ENCODE results near the gene MCM9.
A peak's percentile ranks its signal among the peaks of the same experiment; 100 is the strongest.
"Not testable (repeated sequence)": the region's sequence is repeated elsewhere in the genome, so short reads cannot be mapped to it uniquely, and the experiment has no call there.

MCM9 gene

DNA sequence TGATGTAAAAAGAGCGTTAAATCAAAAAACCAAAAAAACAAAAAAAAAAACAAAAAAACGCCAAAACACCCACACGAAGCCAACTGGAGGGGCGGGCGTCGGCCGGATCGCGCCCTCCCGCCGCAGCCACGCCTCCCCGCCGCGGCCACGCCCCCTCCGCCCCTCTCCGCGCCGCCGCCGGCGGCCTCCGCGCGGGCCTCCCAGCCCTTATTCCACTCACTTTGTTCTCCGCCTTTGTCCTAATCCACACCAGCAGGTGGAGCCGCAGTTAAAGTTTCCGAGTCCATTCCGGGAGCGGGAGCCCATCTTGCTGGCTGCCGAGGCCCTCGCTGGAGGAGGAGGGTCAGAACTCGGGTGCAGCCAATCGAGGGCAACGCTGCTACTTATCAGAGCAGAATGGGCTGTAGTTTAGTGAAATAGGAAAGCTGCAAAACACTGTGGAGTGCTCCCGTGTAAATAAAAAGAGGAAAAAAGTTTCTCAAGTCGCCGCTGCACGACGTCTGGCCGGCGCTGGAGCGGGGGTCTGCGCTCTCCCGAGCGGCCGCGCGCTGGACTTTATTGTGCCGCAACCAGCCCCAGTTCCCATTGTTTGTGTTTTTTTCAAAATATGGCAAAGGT, 41.0 kb downstream of the MCM9 start, which contains the start of gene ASF1A:
TSS of gene ASF1A (plus strand) at position 346 of the 618 bp plus-strand sequence. CDS start at position 608, 262 bp downstream.
- DNase-seq (ENCODE audit: low read depth in 4 of 4, low spot score in 1 of 4): peak; percentile 80 to 96 (median 89)

DNA sequence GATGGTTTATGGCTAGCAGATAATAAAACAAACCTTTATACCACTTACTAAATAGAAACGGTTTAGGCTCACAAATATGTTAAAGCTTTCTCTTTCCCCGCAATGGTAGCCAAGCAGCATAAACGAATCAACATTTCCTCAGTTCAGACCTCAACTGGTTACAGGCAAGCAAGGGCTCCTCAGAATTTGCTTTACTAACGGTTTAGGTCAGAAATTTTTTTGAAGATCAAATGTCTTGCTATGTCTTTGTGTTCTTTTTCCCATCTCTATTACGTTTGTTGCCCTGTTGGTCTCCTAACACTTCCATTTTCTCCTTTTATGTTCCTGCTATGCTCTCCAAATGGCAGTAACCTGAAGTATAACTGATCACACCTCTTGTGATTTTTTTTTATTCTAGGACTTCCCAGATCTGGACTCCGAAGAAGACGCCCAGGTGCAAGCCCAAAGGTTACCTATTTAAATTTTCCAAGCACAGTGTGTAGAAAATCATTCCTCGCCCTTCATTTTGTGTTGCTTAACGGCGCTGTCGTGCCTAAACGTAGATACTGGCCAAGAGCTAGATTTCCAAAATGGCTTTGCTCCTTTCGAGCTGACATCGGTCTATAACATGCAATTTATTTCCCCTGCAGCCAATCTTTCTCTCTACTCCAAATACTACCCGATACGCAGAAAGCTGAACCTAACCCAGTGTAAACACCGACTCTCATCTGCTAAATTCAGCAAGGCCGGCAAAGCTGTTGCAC, 41.7 kb downstream of the MCM9 start:
- peak in 2 of 4 experiments; percentile 9 to 14 for DNase-seq (ENCODE audit: low read depth in 4 of 4, low spot score in 1 of 4)

DNA sequence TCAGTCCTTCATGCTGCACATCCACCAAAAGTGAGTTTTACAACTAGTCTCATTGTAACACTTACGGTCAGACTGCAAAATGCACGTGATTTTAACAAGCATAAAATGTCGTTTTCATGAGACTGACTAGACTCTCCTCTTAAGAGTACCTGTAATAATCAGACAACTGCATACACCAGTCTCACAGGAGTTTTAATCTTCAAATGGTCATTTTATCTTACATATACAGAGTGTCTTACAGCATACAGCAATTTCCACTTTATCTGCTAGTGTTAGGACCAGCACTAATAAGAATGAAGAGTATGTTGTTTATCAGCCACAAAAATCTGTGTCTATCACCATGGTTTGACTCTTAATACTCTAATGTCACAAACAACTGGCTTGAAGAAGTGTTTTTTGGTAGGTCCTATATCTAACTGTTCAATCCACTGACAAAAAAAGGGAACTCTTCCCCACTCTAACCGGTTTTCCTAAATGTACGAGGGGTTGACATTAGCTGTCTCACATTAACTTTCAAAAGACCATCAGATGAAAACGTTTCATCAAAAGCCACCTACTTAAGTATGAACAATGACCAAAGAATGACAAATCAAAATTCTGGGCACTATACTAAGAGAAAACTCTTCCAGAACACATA, 42.5 kb downstream of the MCM9 start:
- DNase-seq (ENCODE audit: low read depth in 4 of 4, low spot score in 1 of 4): no peak

DNA sequence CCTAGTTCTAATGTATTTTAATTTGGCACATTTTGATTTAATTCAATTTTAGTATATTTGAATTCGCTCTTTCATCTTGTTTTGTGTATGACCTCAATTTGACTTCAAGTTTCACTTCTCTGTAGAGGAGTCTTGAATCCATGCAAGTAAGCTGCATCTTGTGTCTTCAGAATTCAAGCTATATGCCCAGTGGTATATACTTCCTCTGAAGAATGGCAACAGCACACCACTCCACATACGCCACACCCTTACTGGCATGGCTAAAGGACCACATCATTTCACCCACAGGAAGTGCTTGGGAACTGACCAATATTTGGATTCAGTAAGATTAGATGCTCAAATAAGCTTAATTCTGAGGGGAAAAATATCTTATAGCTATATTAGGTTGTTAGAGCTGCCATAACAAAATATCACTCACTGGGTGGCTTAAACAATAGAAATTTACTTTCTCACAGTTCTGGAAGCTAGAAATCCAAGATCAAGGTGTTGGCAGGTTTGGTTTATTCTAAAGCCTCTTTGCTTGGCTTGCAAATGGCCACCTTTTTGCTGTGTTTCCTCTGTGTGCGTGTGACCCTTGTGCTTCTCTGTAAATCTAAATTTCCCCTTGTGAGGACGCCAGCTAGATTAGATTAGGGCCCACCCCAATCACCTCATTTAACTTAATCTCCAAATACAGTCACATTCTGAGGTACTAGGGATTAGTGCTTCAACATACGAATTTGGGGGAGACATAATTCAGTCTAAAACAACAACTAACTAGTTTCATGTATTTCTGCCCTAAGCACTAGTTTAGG, 43.8 kb downstream of the MCM9 start:
- no peak for DNase-seq (ENCODE audit: low read depth in 4 of 4, low spot score in 1 of 4)

DNA sequence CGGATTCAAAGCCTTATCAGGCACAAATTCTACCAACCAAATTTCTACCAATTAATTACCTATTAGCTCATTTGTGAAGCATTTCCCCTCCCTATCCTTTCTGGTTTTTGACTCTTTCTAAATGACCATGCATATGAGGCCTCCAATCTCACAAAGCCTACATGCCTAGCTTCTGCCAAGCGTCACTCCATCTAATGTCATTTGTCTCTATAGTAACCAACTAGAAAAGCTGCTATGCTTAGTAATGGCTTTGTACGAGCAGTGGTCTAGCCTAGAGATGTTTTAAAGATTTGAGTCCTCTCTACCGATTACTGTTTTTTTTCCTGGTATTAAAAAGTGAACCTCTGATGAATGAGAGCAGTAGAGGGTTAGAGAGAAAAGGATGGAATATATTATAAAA, 45.8 kb downstream of the MCM9 start:
- DNase-seq (ENCODE audit: low read depth in 4 of 4, low spot score in 1 of 4): no peak

DNA sequence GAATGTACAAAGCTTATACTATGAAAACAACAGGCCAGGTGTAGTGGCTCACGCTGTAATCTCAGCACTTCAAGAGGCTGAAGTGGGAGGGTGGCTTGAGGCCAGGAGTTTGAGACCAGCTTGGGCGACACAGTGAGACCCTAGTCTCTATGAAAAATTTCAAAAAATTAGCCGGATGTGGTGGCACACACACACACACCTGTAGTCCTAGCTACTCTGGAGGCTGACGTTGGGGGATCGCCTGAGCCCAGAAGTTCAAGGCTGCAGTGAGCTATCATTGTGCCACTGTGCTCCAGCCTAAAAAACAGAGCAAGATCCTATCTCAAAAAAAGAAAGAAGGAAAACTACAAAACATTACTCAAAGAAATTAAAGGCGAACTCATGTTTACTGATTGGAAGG, 48.3 kb downstream of the MCM9 start:
- no peak for DNase-seq (ENCODE audit: low read depth in 4 of 4, low spot score in 1 of 4)

DNA sequence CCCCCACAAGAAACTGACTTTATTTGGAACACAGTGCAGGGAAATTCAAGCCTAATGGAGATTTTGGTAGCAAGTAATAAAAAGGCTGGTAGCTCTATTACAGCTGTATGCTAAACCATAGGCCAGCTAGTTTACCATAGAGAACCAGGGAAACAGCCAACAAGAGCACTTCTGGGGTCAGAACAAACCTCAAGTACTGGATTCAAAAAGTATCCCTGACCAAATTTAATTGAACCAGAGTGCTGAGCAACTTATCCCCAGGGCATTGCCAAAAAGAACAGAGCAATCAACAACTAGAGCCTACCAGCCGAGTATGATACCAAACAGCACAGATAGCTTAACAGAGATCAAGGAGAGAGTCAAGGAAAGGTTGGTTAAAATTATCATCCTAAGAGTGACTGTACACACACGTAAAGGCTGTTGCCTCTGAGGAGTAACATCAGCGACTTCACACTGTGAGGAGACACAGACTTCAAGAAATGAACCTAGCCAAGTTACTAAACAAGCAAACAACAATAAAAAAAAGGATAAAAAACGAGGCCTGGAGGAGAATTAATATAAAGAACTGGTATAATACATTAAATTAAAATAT, 52.5 kb downstream of the MCM9 start:
- no peak for DNase-seq (ENCODE audit: low read depth in 4 of 4, low spot score in 1 of 4)

DNA sequence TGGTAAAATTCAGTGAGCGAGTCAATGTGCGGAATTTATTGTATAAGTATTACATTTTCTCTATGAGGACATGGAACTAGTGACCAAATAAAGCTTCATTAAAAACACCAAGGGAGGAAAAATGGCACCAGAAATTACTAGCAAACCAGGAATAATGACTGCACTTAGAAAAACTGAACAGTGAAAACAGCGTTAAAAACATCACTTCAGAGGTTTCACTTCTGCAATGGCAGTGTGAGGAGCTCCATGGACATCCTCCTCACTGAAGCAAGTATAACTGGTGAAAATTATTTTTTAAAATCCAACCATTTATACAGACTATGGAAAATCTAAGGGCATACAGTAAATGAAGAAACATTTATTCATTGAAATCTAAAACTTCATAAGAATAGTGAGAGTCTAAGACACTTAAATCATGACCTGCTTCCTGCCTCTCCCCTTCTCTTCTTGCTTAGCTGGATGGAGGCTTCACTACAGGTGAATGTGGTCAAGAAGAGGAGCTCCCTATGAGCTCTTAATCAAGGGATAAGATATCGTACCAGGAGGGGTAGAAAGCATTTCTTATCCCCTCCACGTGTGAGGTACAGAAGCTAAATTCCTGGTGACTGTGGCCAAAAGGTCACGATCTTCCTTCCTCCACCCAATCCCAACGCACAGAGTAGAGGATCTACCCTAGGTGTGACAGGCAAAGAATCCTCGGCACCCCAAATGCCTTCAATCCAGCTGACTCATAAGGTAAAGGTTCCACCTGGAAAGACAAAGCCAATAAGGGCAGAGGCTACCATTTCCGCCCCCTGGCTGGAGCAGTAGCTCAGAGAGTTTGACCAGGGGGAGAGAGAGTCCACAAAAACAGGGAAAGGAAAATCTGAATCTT, 53.3 kb downstream of the MCM9 start:
- no peak for DNase-seq (ENCODE audit: low read depth in 4 of 4, low spot score in 1 of 4)

DNA sequence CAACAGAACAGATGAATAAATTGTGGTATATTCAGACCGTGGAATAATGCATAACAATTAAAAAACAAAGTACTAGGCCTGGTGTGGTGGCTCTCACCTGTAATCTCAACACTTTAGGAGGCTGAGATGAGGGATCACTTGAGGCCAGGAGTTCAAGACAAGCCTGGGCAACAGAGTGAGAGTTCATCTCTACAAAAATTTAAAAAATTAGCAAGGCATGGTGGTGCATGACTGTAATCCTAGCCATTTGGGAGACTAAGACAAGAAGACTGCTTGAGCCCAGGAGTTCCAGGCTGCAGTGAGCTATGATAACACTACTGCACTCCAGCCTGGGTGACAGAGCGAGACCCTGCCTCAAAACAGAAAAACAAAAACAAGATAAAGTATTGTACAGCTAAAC, 57.2 kb downstream of the MCM9 start:
- no peak for DNase-seq (ENCODE audit: low read depth in 4 of 4, low spot score in 1 of 4)

DNA sequence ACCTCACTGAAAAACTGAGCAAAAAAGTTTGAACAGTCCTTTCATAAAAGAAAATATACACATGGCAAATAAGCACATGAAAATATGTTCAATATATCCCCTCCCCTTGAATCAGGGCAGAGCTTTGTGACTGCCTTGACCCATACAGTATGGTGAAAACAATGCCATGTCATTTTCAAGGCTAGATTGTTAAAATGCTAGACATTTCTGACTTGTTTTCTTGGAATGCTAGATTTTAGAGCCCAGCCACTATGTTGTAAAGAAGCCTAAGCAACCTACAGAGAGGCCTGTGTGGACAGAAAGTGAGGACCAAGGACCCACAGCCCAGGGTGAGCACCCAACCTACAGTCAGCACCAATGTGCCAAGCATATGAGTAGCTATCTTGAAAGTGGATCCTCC, 58.1 kb downstream of the MCM9 start:
- DNase-seq (ENCODE audit: low read depth in 4 of 4, low spot score in 1 of 4): no peak

DNA sequence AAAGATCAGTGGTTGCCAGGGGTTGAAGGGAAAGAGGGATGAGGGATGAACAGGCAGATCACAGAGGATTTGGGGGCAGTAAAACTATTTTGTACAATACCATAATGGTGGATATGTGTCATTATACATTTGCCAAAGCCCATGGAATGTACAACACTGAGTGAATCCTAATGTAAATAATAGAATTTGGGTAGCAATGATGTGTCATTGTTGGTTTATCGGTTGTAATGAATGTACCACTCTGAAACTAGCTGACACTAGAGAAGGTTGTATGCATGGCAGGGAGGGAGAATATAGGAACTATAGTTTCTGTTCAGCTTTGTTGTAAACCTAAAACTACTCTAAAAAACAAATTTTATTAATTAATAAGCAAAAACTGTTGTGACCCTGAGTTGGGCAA, 58.8 kb downstream of the MCM9 start:
- DNase-seq (ENCODE audit: low read depth in 4 of 4, low spot score in 1 of 4): no peak

DNA sequence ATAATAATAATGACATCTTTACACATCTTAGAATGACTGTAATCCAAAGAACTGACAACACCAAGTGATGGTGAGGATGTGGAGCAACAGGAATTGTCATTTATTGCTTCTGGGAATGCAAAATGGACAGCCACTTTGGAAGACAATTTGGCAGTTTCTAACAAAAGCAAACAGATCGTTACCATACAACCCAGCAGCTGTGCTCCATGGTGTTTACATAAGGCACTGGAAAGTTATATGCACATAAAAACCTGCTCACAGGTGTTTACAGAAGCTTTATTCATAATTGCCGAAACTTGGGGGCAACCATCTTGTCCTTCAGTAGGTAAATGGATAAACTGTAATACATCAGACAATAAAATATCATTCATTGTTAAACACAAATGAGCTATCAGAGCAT, 59.3 kb downstream of the MCM9 start:
- no peak for DNase-seq (ENCODE audit: low read depth in 4 of 4, low spot score in 1 of 4)

DNA sequence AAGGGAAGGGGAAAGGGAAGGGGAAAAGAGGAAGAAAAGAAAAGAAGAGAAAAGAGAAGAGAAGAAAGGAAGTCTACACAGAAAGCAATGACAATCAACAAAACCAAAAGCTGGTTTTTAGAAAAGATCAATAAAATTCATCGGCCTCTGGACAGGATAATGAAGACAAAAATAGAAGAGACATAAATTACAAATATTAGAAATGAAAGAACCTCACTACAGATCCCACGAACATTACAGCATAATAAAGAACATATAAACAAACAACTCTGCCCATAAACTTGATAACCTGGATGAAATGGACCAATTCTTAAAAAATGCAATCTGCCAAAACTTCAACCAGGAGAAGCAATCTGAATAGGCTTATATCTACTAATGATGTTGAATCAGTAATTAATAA, 61.7 kb downstream of the MCM9 start:
- DNase-seq (ENCODE audit: low read depth in 4 of 4, low spot score in 1 of 4): no peak

DNA sequence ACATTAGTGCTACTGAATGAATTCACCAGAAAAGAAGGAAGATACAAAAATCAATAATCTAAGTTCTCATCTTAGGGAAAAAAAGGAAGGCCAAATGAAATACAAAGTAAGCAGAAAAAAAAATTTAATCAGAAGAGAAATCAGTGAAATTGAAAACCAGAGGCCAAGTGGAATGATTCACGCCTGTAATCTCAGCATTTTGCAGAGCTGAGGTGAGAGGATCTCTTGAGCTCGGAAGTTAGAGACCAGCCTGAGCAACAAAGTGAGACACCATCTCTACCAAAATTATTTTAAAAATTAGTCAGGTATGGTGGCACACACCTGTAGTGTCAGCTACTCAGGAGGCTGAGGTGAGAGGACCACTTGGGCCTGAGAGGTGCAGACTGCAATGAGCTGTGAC, 62.2 kb downstream of the MCM9 start:
- no peak for DNase-seq (ENCODE audit: low read depth in 4 of 4, low spot score in 1 of 4)

DNA sequence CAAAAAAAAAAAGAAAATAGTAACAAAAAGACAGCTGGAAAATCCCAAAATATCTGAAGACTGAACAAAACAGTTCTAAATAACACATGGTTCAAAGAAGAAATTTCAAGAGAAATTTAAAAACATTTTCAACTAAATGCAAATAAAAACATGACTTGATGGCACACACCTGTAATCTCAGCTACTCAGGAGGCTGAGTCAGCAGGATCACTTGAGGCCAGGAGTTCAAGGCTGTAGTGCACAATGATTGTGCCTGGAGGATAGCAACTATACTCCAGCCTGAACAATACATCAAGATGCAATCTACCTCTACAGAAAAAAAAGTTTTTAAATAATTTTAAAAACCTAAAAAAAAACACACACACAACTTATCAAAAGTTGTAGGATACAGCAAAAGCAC, 62.6 kb downstream of the MCM9 start:
- no peak for DNase-seq (ENCODE audit: low read depth in 4 of 4, low spot score in 1 of 4)

DNA sequence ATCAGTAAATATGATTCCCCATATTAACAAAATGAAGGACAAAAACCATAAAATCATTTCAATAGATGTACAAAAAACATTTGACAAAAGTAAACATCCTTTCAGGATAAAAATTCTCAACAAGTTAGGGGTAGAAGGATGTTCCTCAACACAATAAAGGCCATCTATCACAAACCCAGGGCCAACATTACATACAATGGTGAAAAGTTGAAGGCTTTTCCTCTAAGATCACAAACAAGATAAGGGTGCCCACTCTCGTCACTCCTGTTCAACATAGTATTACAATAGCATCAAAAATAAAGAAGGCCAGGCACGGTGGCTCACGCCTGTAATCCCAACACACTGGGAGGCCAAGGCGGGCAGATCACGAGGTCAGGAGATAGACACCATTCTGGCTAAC, 63.6 kb downstream of the MCM9 start:
- no peak for DNase-seq (ENCODE audit: low read depth in 4 of 4, low spot score in 1 of 4)

DNA sequence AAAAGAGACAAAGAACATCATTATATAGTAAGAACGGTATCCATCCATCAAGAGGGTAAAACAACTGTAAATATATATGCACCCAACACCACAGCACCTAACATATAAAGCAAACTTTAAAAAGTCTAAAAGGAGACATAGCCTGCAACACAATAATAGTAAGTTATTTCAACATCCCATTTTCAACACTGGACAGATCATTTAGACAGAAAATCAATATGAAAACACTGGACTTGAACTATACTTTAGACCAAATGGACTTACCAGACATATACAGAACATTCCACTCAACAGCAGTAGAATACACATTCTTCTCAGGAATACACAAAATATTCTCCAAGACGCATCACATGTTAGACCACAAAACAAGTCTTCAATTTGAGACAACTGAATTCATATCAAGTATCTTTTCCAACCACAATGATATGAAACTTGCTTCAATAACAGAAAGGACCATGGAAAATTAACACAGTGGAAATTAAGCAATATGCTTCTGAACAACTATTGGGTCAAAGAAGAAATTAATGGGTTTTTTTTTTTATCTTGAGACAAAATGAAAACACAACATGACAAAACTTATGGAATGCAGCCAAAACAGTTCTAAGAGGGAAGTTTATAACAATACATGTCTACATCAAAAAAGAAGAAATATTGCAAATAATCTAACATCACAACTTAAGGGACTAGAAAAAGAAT, 64.9 kb downstream of the MCM9 start:
- no peak for DNase-seq (ENCODE audit: low read depth in 4 of 4, low spot score in 1 of 4)

DNA sequence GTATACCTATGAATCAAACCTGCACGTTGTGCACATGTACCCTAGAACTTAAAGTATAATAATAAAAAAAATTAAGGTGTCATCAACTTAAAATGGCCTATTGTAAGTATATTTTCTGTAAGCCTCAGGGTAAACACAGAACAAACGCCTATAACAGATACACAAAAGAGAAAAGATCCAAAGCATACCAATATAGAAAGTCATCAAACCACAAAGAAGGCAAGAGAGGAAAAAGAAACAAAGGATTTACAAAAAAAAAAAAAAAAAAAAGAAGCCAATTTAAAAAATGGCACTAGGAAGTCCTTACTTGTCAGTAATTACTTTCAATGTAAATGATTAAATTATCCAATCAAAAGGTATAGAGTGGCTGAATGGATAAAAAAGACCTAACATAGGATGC, 65.6 kb downstream of the MCM9 start:
- no peak for DNase-seq (ENCODE audit: low read depth in 4 of 4, low spot score in 1 of 4)

DNA sequence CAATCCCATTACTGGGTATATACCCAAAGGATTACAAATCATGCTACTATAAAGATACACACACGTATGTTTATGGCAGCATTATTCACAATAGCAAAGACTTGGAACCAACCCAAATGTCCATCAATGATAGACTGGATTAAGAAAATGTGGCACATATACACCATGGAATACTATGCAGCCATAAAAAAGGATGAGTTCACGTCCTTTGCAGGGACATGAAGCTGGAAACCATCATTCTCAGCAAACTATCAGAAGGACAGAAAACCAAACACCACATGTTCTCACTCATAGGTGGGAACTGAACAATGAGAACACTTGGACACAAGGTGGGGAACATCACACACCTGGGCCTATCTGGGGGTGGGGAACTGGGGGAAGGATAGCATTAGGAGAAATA, 66.1 kb downstream of the MCM9 start:
- DNase-seq (ENCODE audit: low read depth in 4 of 4, low spot score in 1 of 4): not testable (repeated sequence)

DNA sequence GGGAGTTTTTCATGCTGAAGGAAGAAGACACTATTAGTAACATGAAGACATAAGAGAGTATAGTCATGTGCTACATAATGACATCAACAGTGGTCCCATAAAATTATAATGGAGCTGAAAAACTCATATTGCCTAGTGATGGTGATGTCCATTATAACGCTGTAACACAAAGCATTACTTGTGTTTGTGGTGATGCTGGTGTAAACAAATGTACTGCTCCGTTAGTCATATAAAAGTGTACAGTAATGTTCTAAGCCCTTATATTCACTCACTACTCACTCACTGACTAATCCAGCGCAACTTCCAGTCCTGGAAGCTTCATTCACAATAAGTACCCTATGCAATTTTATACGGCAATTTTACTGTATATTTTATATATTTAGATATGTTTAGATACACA, 67.8 kb downstream of the MCM9 start:
- DNase-seq (ENCODE audit: low read depth in 4 of 4, low spot score in 1 of 4): no peak
